HCT116 (cell line): ENCODE results near the gene C1orf94. TPM values are rescaled to one million over a fixed set of nuclear protein-coding genes. Genes with fewer than 3 reads are reported as not detected.

Source experiments
- ATAC-seq: fragments of 200-7000 bp; cut with Tn5 transposase; 2 replicates; pipeline ENCODE4 v1.9.1; 2020; ENCODE audit warnings: mild to moderate bottlenecking, moderate library complexity
- BruUV-seq: library from RNA; stranded (reverse); fragments of 400-500 nt; replicated peaks from 2 replicates; lab custom pipeline; 2021; lab: Mats Ljungman, UMichigan
- CTCF ChIA-PET: fragments of 300-600 bp; sonication (Branson Sonifier 250); formaldehyde crosslinking; loops from one replicate; lab custom pipeline; 2021; ENCODE audit warnings: antibody characterized with exemption; lab: Charles Lee
- POLR2A ChIA-PET: fragments of 300-600, 350-600 bp; sonication (Branson Sonifier 250); formaldehyde crosslinking; loops from one replicate; lab custom pipeline; 2021; ENCODE audit warnings: antibody characterized with exemption; lab: Charles Lee
- RAD21 ChIA-PET, 2 experiments: fragments of 300-600 bp; sonication (Branson Sonifier 250); formaldehyde crosslinking; loops; one replicate each; lab custom pipeline; 2023; ENCODE audit warnings: low total read pairs in 2 of 2; ENCODE audit not compliant: uncharacterized antibody in 2 of 2, unreplicated experiment in 2 of 2, low non-redundant PET in 1 of 2; lab: Charles Lee
- DNase-seq: peaks from one replicate; pipeline ENCODE4 v3.0.0-alpha.2; 2010; ENCODE audit warnings: low read depth, low spot score
- H2AFZ ChIP-seq: fragments of 200-600 bp; shearing (Covaris generic), sonication (generic); 2 replicates; pipeline ENCODE4 v1.6.1; 2017; ENCODE audit warnings: low read depth, mixed run types, mixed read lengths, antibody characterized with exemption, low read length; ENCODE audit not compliant: poor library complexity, severe bottlenecking
- H3K27ac ChIP-seq: 2 replicates; pipeline ENCODE4 v1.5.1; 2012; ENCODE audit warnings: low read depth, low read length
- H3K27me3 ChIP-seq: fragments of 200-600 bp; sonication (generic); 2 replicates; pipeline ENCODE4 v1.6.1; 2016; ENCODE audit warnings: mixed run types, low read length, mixed read lengths; ENCODE audit not compliant: insufficient read depth
- H3K36me3 ChIP-seq, 2 experiments: fragments of 200-500 bp in 1 of 2; fragments of 200-600 bp in 1 of 2; sonication (Bioruptor generic) in 1 of 2; sonication (generic) in 1 of 2; 2 replicates each; pipeline versions ENCODE4 v1.5.1 to v1.6.1; 2014 to 2016; ENCODE audit warnings: low read length in 2 of 2, inconsistent platforms in 1 of 2, mixed read lengths in 1 of 2, mixed run types in 1 of 2; ENCODE audit not compliant: insufficient read depth in 2 of 2, control insufficient read depth in 1 of 2
- H3K4me1 ChIP-seq, 2 experiments: fragments of 200-600 bp in 1 of 2; sonication (generic) in 1 of 2; 2 replicates each; pipeline versions ENCODE4 v1.5.1 to v1.6.1; 2012 to 2017; ENCODE audit warnings: low read length in 2 of 2, inconsistent platforms in 1 of 2, mild to moderate bottlenecking in 1 of 2, mixed read lengths in 1 of 2, mixed run types in 1 of 2, moderate library complexity in 1 of 2; ENCODE audit not compliant: insufficient read depth in 2 of 2, control insufficient read depth in 1 of 2
- H3K4me2 ChIP-seq: fragments of 200-600 bp; sonication (generic); 2 replicates; pipeline ENCODE4 v1.6.1; 2017; ENCODE audit warnings: mixed run types, low read length, mixed read lengths
- H3K4me3 ChIP-seq, 2 experiments: fragments of 200-600 bp in 1 of 2; sonication (generic) in 1 of 2; replicated peaks in 1 of 2; 2 replicates each; pipeline ENCODE4 v1.5.1; 2011 to 2016; ENCODE audit warnings: low read length in 2 of 2, control low read depth in 1 of 2, low read depth in 1 of 2, mild to moderate bottlenecking in 1 of 2, mixed read lengths in 1 of 2, mixed run types in 1 of 2
- H3K79me2 ChIP-seq: fragments of 200-600 bp; sonication (generic); 2 replicates; pipeline ENCODE4 v1.6.1; 2017; ENCODE audit warnings: mild to moderate bottlenecking, mixed run types, low read length, moderate library complexity, mixed read lengths; ENCODE audit not compliant: insufficient read depth
- H3K9ac ChIP-seq: fragments of 200-600 bp; sonication (generic); 2 replicates; pipeline ENCODE4 v1.6.1; 2016; ENCODE audit warnings: low read length, mixed read lengths
- H3K9me2 ChIP-seq: fragments of 200-600 bp; sonication (generic), shearing (Covaris generic); 2 replicates; pipeline ENCODE4 v1.6.1; 2017; ENCODE audit warnings: mixed run types, mild to moderate bottlenecking, moderate library complexity; ENCODE audit not compliant: insufficient read depth
- H3K9me3 ChIP-seq, 2 experiments: fragments of 200-500 bp in 1 of 2; fragments of 200-600 bp in 1 of 2; sonication (Bioruptor generic) in 1 of 2; sonication (generic) in 1 of 2; 2 replicates each; pipeline ENCODE4 v1.6.1; 2014 to 2017; ENCODE audit warnings: low read length in 2 of 2, mixed read lengths in 2 of 2, inconsistent platforms in 1 of 2, low read depth in 1 of 2, mild to moderate bottlenecking in 1 of 2, mixed run types in 1 of 2, moderate library complexity in 1 of 2; ENCODE audit not compliant: control insufficient read depth in 1 of 2, insufficient read depth in 1 of 2
- H4K20me1 ChIP-seq: fragments of 200-600 bp; sonication (generic), shearing (Covaris generic); 2 replicates; pipeline ENCODE4 v1.6.1; 2017; ENCODE audit warnings: mixed run types, mild to moderate bottlenecking, moderate library complexity; ENCODE audit not compliant: insufficient read depth
- EGR1 ChIP-seq: IDR thresholded peaks from 2 replicates; pipeline ENCODE4 v1.6.1; 2012; ENCODE audit warnings: low read depth
- ELF1 ChIP-seq: IDR thresholded peaks from 2 replicates; pipeline ENCODE4 v1.6.1; 2012; ENCODE audit warnings: low read depth, borderline replicate concordance
- EZH2 ChIP-seq: fragments of 200-600 bp; sonication (generic); IDR thresholded peaks from 2 replicates; pipeline ENCODE4 v1.6.1; 2017; ENCODE audit warnings: antibody characterized with exemption, mixed run types
- EZH2phosphoT487 ChIP-seq: fragments of 200-600 bp; IDR thresholded peaks from 2 replicates; pipeline ENCODE4 v1.6.1; 2018; ENCODE audit warnings: antibody characterized with exemption, borderline replicate concordance
- FOSL1 ChIP-seq: IDR thresholded peaks from 2 replicates; pipeline ENCODE4 v1.6.1; 2012; ENCODE audit warnings: low read depth
- POLR2A ChIP-seq: IDR thresholded peaks from 2 replicates; pipeline ENCODE4 v1.7.0; 2011; ENCODE audit warnings: borderline replicate concordance; ENCODE audit not compliant: insufficient read depth, insufficient read length; ENCODE audit errors: extremely low read depth
- RAD21 ChIP-seq: IDR thresholded peaks from 2 replicates; pipeline ENCODE4 v1.6.1; 2012; ENCODE audit warnings: low read depth, mild to moderate bottlenecking
- SIN3A ChIP-seq: IDR thresholded peaks from 2 replicates; pipeline ENCODE4 v1.6.1; 2012; ENCODE audit warnings: low read depth
- SRF ChIP-seq: IDR thresholded peaks from 2 replicates; pipeline ENCODE4 v1.6.1; 2012; ENCODE audit warnings: low read depth
- TCF7L2 ChIP-seq: IDR thresholded peaks from 2 replicates; pipeline ENCODE4 v1.7.0; 2011; ENCODE audit warnings: borderline replicate concordance, inconsistent platforms; ENCODE audit not compliant: insufficient read depth, insufficient read length; ENCODE audit errors: extremely low read depth
- ZFX ChIP-seq: fragments of 450-650 bp; IDR thresholded peaks from 2 replicates; pipeline ENCODE4 v1.6.1; 2017
- ZNF274 ChIP-seq: fragments of 200-500 bp; sonication (Bioruptor generic); IDR thresholded peaks from 2 replicates; pipeline ENCODE4 v1.6.1; 2014; ENCODE audit warnings: mild to moderate bottlenecking, low read depth, low read length, inconsistent platforms
- intact Hi-C: fragments of 100-400 bp; cut with micrococcal nuclease; formaldehyde crosslinking; loops from 2 replicates; pipeline ENCODE4 v1.10.0; 2022
- total RNA-seq: library from RNA; stranded (reverse); gene quantifications from one replicate; pipeline ENCODE4 v1.2.1, GENCODE V29; 2021; ENCODE audit not compliant: unreplicated experiment
- TF ChIP-seq, protein P1 (sequence below), 3 experiments: fragments of 200-600 bp in 1 of 3; sonication (generic) in 1 of 3; IDR thresholded peaks in 2 of 3; conservative IDR thresholded peaks in 1 of 3; 2 replicates each; pipeline ENCODE4 v1.5.1; 2012 to 2017; ENCODE audit warnings: low read depth in 2 of 3, low read length in 2 of 3, antibody characterized with exemption in 1 of 3, borderline replicate concordance in 1 of 3, control low read depth in 1 of 3, mild to moderate bottlenecking in 1 of 3, mixed read lengths in 1 of 3, mixed run types in 1 of 3, moderate library complexity in 1 of 3; ENCODE audit not compliant: insufficient read depth in 1 of 3
- TF ChIP-seq, protein P2 (sequence below): IDR thresholded peaks from 2 replicates; pipeline ENCODE4 v1.6.1; 2012; ENCODE audit warnings: low read depth

C1orf94 gene
- total RNA-seq, 1 experiment from 2014 or later, result not detected

DNA sequence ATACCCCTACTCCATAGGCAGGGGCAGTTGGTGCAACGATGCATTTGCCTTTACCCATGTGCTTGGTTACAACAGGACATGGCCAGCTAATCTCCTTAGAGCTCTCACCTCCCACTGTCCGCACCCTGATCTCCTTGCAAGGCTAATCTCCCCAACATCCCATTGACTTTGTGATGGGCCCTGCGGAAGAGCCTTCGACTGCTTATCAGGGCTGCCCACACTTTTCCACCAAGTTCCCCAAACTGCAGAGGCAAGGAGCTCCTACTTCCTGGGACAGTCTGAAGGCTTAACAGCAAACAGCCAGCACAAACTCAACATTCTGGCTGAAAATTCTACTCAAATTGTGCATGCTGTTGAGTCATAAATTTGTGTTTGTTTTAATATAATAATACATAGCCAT lies 36.0 kb downstream of the C1orf94 start:
- POLR2A ChIA-PET, result no interaction called here

More for the DNA sequence above, 36.0 kb downstream of the C1orf94 start:
- no peak overlapping the region for H2AFZ ChIP-seq
- H3K79me2 ChIP-seq, result no peaks in the 10 kb centered on the region
- ChIA-PET RAD21 (no interaction called here), CTCF (no interaction called here)
- ATAC-seq, result no peak
- H3K36me3 ChIP-seq, result no peaks in the 10 kb centered on the region
- no peak overlapping the region for H3K4me3 ChIP-seq
- DNase-seq, result no peak
- no peaks in the 10 kb centered on the region for H3K4me1 ChIP-seq
- H3K9ac ChIP-seq, result no peak overlapping the region
- no peaks in the 10 kb centered on the region for H3K9me2 ChIP-seq
- H3K9me3 ChIP-seq, result no peaks in the 10 kb centered on the region
- H3K27me3 ChIP-seq, result peaks cover 16% of the 10 kb centered on the region
- BruUV-seq, result no TSS peak
- intact Hi-C loops, result no loop called here
- H4K20me1 ChIP-seq, result no peaks in the 10 kb centered on the region
- no peak overlapping the region for H3K4me2 ChIP-seq
- TF ChIP-seq FOSL1, result no peak
- TF ChIP-seq, protein P1, sequence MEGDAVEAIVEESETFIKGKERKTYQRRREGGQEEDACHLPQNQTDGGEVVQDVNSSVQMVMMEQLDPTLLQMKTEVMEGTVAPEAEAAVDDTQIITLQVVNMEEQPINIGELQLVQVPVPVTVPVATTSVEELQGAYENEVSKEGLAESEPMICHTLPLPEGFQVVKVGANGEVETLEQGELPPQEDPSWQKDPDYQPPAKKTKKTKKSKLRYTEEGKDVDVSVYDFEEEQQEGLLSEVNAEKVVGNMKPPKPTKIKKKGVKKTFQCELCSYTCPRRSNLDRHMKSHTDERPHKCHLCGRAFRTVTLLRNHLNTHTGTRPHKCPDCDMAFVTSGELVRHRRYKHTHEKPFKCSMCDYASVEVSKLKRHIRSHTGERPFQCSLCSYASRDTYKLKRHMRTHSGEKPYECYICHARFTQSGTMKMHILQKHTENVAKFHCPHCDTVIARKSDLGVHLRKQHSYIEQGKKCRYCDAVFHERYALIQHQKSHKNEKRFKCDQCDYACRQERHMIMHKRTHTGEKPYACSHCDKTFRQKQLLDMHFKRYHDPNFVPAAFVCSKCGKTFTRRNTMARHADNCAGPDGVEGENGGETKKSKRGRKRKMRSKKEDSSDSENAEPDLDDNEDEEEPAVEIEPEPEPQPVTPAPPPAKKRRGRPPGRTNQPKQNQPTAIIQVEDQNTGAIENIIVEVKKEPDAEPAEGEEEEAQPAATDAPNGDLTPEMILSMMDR (IDR thresholded peaks at IDR 0.05 in 2 of 3, conservative IDR thresholded peaks at IDR 0.05 in 1 of 3; ENCODE audit: borderline replicate concordance in 1 of 3, insufficient read depth in 1 of 3, low read depth in 2 of 3, low read length in 2 of 3), result no peak
- no peak for TF ChIP-seq ELF1
- no peak for TF ChIP-seq ZNF274
- no peak for TF ChIP-seq SIN3A
- TF ChIP-seq EGR1, result no peak
- TF ChIP-seq, protein P2, sequence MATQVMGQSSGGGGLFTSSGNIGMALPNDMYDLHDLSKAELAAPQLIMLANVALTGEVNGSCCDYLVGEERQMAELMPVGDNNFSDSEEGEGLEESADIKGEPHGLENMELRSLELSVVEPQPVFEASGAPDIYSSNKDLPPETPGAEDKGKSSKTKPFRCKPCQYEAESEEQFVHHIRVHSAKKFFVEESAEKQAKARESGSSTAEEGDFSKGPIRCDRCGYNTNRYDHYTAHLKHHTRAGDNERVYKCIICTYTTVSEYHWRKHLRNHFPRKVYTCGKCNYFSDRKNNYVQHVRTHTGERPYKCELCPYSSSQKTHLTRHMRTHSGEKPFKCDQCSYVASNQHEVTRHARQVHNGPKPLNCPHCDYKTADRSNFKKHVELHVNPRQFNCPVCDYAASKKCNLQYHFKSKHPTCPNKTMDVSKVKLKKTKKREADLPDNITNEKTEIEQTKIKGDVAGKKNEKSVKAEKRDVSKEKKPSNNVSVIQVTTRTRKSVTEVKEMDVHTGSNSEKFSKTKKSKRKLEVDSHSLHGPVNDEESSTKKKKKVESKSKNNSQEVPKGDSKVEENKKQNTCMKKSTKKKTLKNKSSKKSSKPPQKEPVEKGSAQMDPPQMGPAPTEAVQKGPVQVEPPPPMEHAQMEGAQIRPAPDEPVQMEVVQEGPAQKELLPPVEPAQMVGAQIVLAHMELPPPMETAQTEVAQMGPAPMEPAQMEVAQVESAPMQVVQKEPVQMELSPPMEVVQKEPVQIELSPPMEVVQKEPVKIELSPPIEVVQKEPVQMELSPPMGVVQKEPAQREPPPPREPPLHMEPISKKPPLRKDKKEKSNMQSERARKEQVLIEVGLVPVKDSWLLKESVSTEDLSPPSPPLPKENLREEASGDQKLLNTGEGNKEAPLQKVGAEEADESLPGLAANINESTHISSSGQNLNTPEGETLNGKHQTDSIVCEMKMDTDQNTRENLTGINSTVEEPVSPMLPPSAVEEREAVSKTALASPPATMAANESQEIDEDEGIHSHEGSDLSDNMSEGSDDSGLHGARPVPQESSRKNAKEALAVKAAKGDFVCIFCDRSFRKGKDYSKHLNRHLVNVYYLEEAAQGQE, result no peak
- no peak for TF ChIP-seq ZFX
- no peak for TF ChIP-seq EZH2phosphoT487
- no peak for TF ChIP-seq TCF7L2
- TF ChIP-seq RAD21, result no peak
- TF ChIP-seq EZH2, result no peak
- TF ChIP-seq SRF, result no peak
- no peak for TF ChIP-seq POLR2A
- no peak overlapping the region for H3K27ac ChIP-seq
